HG03097 (cell line): ENCODE measurements around the gene OR4S2.
A peak's percentile ranks its signal among the peaks of the same experiment; 100 is the strongest.

Source experiments
- ATAC-seq: cut with Tn5 transposase; IDR thresholded peaks from one replicate; pipeline ENCODE4 v1.9.1; 2021; ENCODE audit not compliant: unreplicated experiment, low FRiP score

Gene OR4S2, protein sequence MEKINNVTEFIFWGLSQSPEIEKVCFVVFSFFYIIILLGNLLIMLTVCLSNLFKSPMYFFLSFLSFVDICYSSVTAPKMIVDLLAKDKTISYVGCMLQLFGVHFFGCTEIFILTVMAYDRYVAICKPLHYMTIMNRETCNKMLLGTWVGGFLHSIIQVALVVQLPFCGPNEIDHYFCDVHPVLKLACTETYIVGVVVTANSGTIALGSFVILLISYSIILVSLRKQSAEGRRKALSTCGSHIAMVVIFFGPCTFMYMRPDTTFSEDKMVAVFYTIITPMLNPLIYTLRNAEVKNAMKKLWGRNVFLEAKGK

DNA sequence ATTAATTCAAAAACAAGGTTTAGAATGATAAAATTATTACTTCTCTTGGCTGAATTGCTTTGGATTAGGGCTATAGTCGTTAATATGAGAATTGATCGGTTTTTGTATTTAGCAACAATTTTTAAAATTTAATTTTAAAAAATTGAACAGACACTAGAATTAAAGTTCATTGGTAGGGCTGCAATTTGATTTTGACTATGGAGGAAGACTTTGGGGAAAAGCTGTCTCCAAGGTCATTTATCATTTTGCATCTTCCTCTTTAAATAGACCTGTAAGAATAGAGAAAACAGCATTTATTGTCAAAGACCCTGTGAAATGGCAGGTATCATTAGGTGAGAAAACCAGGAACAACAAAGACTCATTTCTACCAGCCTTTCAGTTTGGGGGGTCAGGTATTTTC is at the start of gene OR4S2:
TSS of gene OR4S2 (plus strand) at position 301 of the 400 bp plus-strand sequence. CDS start 2,577 bp downstream, outside the sequence.
- ATAC-seq, result no peak

DNA sequence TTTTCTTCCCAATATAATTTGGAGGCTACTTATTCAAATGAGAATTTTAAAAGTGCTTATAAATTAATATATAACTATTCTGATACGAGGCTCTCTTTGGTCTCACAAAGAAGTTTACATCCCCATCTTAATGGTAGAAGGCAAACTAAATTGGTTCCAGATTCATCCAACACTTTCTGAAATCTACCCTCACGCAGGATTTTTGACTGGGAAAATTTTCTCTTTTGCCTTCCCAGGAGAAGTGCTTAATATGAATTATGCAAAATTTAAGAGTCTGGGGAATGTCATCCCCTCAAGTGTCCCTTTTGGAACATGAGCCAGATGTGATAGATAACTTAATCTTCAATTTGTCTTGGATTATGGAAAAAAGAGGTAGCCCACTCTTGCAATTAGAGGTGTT is 40.6 kb upstream of the OR4S2 start, which contains the start of gene OR4C11:
TSS of gene OR4C11 (minus strand) at position 101 of the 400 bp plus-strand sequence. CDS start 3,272 bp downstream, outside the sequence.
- ATAC-seq, result no peak

DNA sequence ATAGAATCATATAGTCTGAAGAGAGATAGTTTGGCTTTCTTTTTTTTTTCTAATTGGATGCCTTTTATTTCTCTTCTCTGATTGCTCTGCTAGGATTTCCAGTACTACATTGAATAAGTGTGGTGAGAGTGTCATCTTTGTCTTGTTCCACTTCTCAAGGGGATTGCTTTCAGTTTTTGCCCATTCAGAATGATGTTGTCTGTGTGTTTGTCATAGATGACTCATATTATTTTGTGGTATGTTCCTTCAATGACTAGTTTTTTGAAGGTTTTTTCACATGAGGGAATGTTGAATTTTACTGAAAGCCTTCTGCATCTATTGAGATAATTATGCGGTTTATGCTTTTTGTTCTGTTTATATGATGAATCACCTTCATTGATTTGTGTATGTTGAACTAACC is 23.6 kb upstream of the OR4S2 start:
- no peak for ATAC-seq

DNA sequence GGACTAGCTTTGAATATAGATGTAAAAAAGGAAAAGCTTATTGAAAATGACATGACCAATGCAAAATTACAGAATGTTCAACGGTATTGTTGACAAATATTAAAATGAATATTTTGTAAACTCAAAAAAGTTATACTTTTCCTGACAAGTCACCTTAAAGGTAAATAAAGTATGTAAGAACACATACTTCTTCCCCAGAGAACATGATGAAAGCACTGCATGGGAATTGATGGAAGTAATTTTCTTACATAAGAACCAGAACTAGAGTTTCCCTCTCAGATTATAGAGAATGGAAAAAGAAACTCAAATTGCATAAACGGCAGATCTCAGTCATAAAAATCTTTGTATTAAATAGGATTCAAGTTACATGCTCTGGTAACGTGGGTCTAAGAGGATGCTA is 13.3 kb upstream of the OR4S2 start, which contains the start of gene OR4P4:
TSS of gene OR4P4 (plus strand) at position 301 of the 400 bp plus-strand sequence.
- no peak for ATAC-seq

DNA sequence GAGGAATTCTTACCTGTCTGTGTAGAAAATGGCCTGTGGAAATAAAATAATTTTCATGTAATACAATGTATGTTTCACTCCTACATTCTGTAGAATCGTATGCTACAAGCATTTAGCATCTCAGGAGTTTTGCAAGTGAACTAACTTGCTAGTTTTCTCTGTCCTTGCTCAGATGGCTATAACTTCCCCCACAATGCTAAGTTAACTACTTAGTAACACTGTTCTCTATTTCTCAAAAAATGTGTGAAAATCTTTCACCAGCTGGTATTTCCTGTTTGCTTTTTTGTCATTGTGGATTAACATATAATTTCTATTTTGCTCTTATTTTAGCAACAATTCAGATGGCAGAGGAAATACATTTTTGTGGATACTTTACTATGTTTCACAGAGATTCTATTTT is 4.4 kb downstream of the OR4S2 start:
- ATAC-seq, result no peak

DNA sequence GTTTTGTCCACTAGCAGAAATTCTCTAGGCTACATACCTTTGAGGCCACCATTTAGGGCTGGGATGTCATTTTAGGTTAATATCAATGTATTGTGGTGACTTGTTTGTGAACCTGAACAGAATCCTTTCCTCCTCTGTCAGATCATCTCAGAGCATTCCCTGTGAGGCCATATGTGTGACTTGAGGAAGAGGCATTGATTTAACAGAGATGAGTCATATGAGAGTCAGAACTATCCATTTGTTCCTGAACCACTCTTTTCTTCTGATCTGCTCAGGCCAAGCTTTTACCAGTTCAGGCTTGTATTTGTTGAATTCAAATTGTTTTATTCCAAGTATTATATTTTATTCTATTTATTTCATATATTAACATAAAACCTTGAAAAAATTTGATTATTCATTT is 7.0 kb downstream of the OR4S2 start:
- ATAC-seq, result no peak

DNA sequence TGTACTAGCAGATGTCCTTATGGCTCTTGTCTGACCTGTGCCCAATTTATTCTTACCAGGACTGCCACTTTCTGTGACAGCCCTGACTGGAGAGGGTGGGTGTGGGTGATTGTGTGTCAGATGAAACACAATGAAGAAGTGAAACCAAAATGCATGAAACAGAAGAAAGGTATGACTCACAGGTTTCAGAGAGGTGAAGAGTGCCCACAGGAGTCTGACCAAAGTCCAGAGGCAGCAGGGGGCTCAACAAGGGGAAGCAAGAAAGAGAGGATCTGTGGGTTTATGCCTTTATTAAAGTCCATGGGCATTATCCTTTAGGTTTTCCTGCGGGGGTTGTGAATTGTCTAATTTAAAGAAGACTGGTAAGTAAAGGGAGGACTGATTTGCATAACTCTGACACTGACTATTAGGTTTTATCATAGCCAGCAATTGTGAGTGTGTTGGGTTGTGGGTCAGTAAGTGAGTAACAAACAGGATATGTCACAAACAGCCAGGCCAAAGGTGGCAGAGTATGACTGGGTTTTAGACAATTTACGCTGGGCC is 10.0 kb downstream of the OR4S2 start:
- ATAC-seq, result peak; percentile 98

DNA sequence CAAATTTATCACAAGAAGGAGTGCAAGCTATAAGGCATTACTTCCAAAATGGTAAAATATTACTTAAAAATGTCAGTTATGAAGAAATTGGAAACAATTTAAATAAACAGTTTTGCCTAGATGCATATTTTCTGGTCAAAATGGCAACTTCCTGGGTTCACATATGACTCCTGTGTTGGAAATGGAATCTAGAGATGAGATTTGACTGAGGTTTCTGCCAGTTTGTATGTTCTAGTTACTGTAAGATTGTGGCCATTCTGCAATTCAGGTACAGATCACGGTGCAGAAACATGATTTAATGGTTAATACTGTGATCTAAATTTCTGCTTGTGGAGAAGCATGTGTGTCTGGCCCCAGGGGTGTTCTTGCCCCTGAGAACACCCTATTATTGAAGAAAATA is 10.5 kb downstream of the OR4S2 start:
- ATAC-seq, result peak; percentile 37

DNA sequence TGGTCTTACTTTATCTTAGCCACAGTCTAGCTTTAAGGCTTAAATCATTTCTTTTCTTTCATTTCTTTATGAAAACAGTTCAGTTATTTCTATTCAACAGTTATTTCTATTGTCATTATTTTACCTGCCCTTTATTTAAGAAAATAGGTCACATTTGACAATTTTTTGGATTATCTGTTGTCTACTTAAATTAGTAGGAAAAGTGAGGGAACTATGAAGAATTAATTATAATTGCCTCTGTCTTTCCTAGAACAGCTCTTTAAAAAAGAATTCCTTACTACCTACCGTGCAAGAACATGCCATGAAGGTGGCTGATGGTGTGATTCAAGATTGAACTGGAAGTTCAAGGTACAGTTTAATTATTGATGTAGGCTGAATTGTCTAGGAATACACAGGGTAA is 13.8 kb downstream of the OR4S2 start, which contains the start of gene OR4C6:
TSS of gene OR4C6 (plus strand) at position 301 of the 400 bp plus-strand sequence. CDS start 2,966 bp downstream, outside the sequence.
- no peak for ATAC-seq

DNA sequence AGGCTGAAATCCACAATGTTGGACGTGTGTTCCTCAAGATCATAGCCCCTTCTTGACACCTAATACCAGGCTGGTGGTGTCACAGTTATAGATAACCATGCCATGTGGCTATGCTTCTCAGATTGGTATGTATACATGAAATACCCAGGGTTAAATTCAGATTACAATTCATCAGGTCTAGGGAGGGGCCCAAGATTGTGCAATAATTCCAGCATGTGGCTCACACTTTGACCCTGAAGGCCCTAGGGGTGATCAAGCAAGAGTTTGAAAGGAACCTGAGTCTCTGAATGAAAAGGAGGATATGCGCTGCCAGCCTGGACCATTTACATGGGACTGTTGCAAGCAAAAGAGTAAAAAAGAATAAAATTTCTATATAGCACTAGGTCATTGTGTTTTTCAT is 21.2 kb downstream of the OR4S2 start:
- ATAC-seq, result no peak

DNA sequence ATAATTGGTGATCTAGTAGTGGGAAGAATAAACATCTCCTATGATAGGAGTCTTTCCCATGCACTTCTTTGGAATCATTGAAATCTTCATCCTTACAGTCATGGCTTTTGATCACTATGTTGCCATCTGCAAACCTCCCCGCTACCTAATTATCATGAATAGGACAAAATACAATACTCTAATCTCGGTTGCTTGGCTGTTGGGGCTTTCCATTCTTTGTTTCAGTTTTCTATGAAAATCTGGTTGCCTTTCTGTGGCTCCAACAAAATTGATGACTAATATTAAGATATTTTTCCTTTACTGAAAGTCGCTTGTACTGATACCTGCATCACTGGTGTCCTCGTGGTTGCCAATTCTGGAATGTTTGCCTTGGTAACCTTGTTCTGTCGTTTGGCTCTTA is 25.7 kb downstream of the OR4S2 start:
- no peak for ATAC-seq

DNA sequence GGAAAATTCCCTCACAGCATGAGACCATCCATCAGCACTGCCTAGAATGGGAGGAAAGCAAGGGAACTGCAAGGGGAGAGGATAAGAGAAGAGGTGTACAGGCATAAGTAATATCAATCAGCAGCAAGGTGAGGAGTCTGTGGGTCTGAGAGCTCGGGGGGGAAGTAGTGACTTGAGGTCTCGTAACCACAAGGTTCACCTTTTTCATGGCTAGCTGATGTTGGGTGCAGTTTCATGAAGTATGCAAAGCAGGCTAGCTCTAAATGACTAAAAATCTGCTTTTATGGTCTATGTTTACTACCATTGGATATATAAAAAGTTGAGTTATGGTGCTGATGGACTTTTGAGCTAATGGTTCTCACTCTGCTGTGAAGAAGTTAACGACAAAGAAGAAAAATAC is 49.7 kb downstream of the OR4S2 start:
- no peak for ATAC-seq

DNA sequence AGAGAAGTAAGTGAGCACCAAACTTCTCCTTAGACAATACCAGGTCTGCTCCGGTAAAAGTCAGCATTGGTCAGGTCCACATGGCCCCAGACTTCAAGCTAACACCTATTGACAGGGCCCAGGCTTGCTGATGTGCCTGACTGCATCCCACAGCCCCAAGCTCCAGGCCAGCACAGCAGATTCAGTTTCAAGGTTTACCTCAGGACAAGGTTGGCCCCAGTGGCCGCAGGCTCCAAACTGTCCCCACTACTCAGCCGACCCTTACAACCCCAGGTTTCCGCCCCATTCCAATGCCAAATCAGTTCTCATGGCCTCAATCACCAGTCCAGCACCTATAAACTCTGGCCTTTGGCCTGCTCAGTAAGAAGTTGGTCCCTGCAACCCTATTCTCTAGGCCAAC is 53.3 kb downstream of the OR4S2 start:
- ATAC-seq, result no peak
